K562 (cell line): ENCODE measurements around the gene HES4. TPM values are rescaled to one million over a fixed set of nuclear protein-coding genes. Genes with fewer than 3 reads are reported as not detected.

ENCODE experiments used
- CREM ChIP-seq: IDR thresholded peaks from 2 replicates; pipeline ENCODE4 v1.6.1; 2014; ENCODE audit warnings: antibody characterized with exemption, low read depth
- ESRRA ChIP-seq: fragments of 450-650 bp; IDR thresholded peaks from 2 replicates; pipeline ENCODE4 v1.6.1; 2014; ENCODE audit warnings: low read depth, mild to moderate bottlenecking, moderate library complexity, borderline replicate concordance
- FOSL1 ChIP-seq: fragments of 200-800 bp; sonication (Bioruptor generic); conservative IDR thresholded peaks from 2 replicates; pipeline ENCODE4 v1.6.1; 2016; ENCODE audit warnings: missing genetic modification characterization, missing compliant biosample characterization
- FOXM1 ChIP-seq, 2 experiments: fragments of 450-650 bp in 1 of 2; sonication (generic) in 1 of 2; formaldehyde crosslinking in 1 of 2; IDR thresholded peaks; 2 replicates each; pipeline versions ENCODE4 v1.6.1 to v1.9.0; 2017 to 2022; ENCODE audit warnings: low read depth in 2 of 2, mild to moderate bottlenecking in 2 of 2, missing genetic modification reagents in 1 of 2, moderate library complexity in 1 of 2
- NRF1 ChIP-seq, 2 experiments: fragments of 450-650 bp; IDR thresholded peaks in 1 of 2; conservative IDR thresholded peaks in 1 of 2; 2 replicates each; pipeline ENCODE4 v1.6.1; 2014; ENCODE audit warnings: mild to moderate bottlenecking in 2 of 2
- RAD21 ChIP-seq, 2 experiments: fragments of 250-450 bp in 1 of 2; fragments of 450-650 bp in 1 of 2; sonication (Bioruptor Pico) in 1 of 2; formaldehyde crosslinking in 1 of 2; IDR thresholded peaks in 1 of 2; conservative IDR thresholded peaks in 1 of 2; 2 replicates each; pipeline versions ENCODE4 v1.4.0 to v1.8.0; 2020 to 2022; ENCODE audit warnings: mild to moderate bottlenecking in 2 of 2, moderate library complexity in 1 of 2
- RB1 ChIP-seq: fragments of 450-650 bp; IDR thresholded peaks from 2 replicates; pipeline ENCODE4 v1.6.1; 2017; ENCODE audit warnings: low read depth, mild to moderate bottlenecking
- SMC3 ChIP-seq: conservative IDR thresholded peaks from 2 replicates; pipeline ENCODE4 v1.6.1; 2011; ENCODE audit warnings: low read depth, low read length, improper control_type of control experiment; ENCODE audit not compliant: insufficient read depth
- ZNF282 ChIP-seq: sonication (generic); formaldehyde crosslinking; IDR thresholded peaks from 2 replicates; pipeline ENCODE4 v1.8.1; 2023; ENCODE audit warnings: missing genetic modification reagents
- ZNF586 ChIP-seq: fragments of 450-650 bp; formaldehyde crosslinking; conservative IDR thresholded peaks from 2 replicates; pipeline ENCODE4 v1.4.0; 2020; ENCODE audit warnings: mild to moderate bottlenecking, moderate library complexity
- ZNF699 ChIP-seq: fragments of 250-450 bp; sonication (Bioruptor Pico); IDR thresholded peaks from 2 replicates; pipeline ENCODE4 v1.8.0; 2021; ENCODE audit warnings: mild to moderate bottlenecking, moderate library complexity; ENCODE audit not compliant: insufficient replicate concordance
- polyA plus RNA-seq, 8 experiments: library from polyadenylated mRNA; depleted of rRNA in 4 of 8; stranded (reverse) in 5 of 8; unstranded in 3 of 8; fragments of >200 nt; fragmentation: Nextera tagmentation in 2 of 8; fragmentation: Illumina TruSeq in 1 of 8; extraction: Ambion mirVana in 2 of 8; extraction: Trizol in 1 of 8; gene quantifications; 2 replicates each; pipeline versions ENCODE4 v1.2.1 to v1.2.3, GENCODE V29; 2011 to 2014; ENCODE audit warnings: inconsistent platforms in 1 of 8, missing spikeins in 1 of 8
- total RNA-seq, 7 experiments: library from RNA; depleted of rRNA in 6 of 7; stranded (reverse); fragments of >200 nt in 6 of 7; fragmentation: Illumina TruSeq in 2 of 7; extraction: Trizol in 2 of 7; gene quantifications; 2 replicates each; pipeline versions ENCODE4 v1.2.1 to v1.2.3, GENCODE V29; 2011 to 2021; ENCODE audit warnings: low replicate concordance in 1 of 7
- TF ChIP-seq, protein P1 (sequence below): fragments of 250-450 bp; sonication (Bioruptor Pico); IDR thresholded peaks from 2 replicates; pipeline ENCODE4 v1.4.0; 2020; ENCODE audit warnings: mild to moderate bottlenecking, moderate library complexity
- TF ChIP-seq, protein P2 (sequence below), 3 experiments: IDR thresholded peaks in 2 of 3; conservative IDR thresholded peaks in 1 of 3; 2 replicates each; pipeline ENCODE4 v1.5.1; 2011 to 2012; ENCODE audit warnings: low read length in 3 of 3, mild to moderate bottlenecking in 3 of 3, control low read depth in 2 of 3, improper control_type of control experiment in 1 of 3, inconsistent platforms in 1 of 3, low read depth in 1 of 3, mixed read lengths in 1 of 3, moderate library complexity in 1 of 3; ENCODE audit not compliant: insufficient read depth in 2 of 3
- TF ChIP-seq, protein P3 (sequence below): fragments of 450-650 bp; formaldehyde crosslinking; IDR thresholded peaks from 2 replicates; pipeline ENCODE4 v1.4.0; 2022; ENCODE audit warnings: missing genetic modification characterization
- TF ChIP-seq, protein P4 (sequence below): fragments of 450-650 bp; conservative IDR thresholded peaks from 2 replicates; pipeline ENCODE4 v1.6.1; 2016; ENCODE audit warnings: missing genetic modification characterization, low read depth, mild to moderate bottlenecking, missing compliant biosample characterization, moderate library complexity
- TF ChIP-seq, protein P5 (sequence below): fragments of 450-650 bp; formaldehyde crosslinking; IDR thresholded peaks from 2 replicates; pipeline ENCODE4 v1.4.0; 2020; ENCODE audit warnings: mild to moderate bottlenecking, moderate library complexity

Gene HES4
- total and polyA plus RNA-seq, 9 of the 15 experiments (the other 6 are each of a cell fraction or from before 2014, with no cell fraction given): 0.21 to 43.7 (median 5.3) TPM; not detected in 2

DNA sequence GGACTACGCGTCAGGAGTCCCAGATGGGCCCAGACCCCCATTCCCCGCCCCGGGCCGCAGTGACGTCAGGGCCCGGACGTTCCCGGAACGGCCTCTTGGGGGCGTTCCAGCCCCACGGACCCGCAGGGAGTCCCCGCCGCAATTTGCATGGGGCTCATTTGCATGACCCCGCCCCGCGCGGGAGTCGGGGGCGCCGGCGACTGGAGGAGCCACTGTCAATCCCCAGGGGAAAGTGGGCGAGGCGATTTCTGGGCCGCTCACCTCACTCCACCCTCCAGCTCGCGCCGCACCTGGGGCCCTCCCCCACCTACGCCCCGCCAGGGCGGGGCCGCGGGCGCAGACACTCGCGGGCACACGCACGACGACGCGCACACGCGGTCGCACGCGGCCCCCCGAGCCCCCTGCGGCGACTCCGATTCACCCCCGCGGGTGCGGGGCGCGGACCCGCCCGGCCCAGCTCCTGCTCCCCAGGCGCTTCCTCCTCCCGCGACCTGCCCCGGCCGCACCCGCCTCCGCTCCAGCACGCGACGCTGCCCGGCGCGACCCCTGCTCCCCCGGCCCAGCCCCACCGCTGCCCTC is 33.2 kb upstream of the HES4 start (continued):
- TF ChIP-seq, protein P1, sequence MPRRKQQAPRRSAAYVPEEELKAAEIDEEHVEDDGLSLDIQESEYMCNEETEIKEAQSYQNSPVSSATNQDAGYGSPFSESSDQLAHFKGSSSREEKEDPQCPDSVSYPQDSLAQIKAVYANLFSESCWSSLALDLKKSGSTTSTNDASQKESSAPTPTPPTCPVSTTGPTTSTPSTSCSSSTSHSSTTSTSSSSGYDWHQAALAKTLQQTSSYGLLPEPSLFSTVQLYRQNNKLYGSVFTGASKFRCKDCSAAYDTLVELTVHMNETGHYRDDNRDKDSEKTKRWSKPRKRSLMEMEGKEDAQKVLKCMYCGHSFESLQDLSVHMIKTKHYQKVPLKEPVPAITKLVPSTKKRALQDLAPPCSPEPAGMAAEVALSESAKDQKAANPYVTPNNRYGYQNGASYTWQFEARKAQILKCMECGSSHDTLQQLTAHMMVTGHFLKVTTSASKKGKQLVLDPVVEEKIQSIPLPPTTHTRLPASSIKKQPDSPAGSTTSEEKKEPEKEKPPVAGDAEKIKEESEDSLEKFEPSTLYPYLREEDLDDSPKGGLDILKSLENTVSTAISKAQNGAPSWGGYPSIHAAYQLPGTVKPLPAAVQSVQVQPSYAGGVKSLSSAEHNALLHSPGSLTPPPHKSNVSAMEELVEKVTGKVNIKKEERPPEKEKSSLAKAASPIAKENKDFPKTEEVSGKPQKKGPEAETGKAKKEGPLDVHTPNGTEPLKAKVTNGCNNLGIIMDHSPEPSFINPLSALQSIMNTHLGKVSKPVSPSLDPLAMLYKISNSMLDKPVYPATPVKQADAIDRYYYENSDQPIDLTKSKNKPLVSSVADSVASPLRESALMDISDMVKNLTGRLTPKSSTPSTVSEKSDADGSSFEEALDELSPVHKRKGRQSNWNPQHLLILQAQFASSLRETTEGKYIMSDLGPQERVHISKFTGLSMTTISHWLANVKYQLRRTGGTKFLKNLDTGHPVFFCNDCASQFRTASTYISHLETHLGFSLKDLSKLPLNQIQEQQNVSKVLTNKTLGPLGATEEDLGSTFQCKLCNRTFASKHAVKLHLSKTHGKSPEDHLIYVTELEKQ (CRISPR knock-in tag): no peak
- TF ChIP-seq NRF1 (conservative IDR thresholded peaks at IDR 0.05 in 1 of 2, IDR thresholded peaks at IDR 0.05 in 1 of 2): peak; percentile 64 to 71; a peak in 3 of 4 replicates
- peak; percentile 83 for TF ChIP-seq RAD21 (CRISPR knock-in tag; conservative IDR thresholded peaks at IDR 0.05 in 1 of 2, IDR thresholded peaks at IDR 0.05 in 1 of 2)
- TF ChIP-seq FOXM1 (IDR thresholded peaks at IDR 0.05; ENCODE audit: low read depth): no peak
- no peak for TF ChIP-seq FOXM1 (CRISPR knock-in tag; IDR thresholded peaks at IDR 0.05; ENCODE audit: low read depth)
- TF ChIP-seq CREM: peak; percentile 95
- no peak for TF ChIP-seq ZNF586 (CRISPR knock-in tag)
- TF ChIP-seq ZNF699 (CRISPR knock-in tag): no peak
- TF ChIP-seq FOSL1: no peak
- peak; percentile 64 for TF ChIP-seq SMC3
- TF ChIP-seq ZNF282 (CRISPR knock-in tag): 0 out of 2 replicates have a peak, but pooled peaks have one; percentile 30
- TF ChIP-seq, protein P2, sequence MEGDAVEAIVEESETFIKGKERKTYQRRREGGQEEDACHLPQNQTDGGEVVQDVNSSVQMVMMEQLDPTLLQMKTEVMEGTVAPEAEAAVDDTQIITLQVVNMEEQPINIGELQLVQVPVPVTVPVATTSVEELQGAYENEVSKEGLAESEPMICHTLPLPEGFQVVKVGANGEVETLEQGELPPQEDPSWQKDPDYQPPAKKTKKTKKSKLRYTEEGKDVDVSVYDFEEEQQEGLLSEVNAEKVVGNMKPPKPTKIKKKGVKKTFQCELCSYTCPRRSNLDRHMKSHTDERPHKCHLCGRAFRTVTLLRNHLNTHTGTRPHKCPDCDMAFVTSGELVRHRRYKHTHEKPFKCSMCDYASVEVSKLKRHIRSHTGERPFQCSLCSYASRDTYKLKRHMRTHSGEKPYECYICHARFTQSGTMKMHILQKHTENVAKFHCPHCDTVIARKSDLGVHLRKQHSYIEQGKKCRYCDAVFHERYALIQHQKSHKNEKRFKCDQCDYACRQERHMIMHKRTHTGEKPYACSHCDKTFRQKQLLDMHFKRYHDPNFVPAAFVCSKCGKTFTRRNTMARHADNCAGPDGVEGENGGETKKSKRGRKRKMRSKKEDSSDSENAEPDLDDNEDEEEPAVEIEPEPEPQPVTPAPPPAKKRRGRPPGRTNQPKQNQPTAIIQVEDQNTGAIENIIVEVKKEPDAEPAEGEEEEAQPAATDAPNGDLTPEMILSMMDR (IDR thresholded peaks at IDR 0.05 in 2 of 3, conservative IDR thresholded peaks at IDR 0.05 in 1 of 3; ENCODE audit: insufficient read depth in 2 of 3, low read depth in 1 of 3, low read length in 3 of 3): peak; percentile 85 to 93 (median 89)
- TF ChIP-seq, protein P3, sequence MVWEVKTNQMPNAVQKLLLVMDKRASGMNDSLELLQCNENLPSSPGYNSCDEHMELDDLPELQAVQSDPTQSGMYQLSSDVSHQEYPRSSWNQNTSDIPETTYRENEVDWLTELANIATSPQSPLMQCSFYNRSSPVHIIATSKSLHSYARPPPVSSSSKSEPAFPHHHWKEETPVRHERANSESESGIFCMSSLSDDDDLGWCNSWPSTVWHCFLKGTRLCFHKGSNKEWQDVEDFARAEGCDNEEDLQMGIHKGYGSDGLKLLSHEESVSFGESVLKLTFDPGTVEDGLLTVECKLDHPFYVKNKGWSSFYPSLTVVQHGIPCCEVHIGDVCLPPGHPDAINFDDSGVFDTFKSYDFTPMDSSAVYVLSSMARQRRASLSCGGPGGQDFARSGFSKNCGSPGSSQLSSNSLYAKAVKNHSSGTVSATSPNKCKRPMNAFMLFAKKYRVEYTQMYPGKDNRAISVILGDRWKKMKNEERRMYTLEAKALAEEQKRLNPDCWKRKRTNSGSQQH (CRISPR knock-in tag): no peak
- TF ChIP-seq, protein P4, sequence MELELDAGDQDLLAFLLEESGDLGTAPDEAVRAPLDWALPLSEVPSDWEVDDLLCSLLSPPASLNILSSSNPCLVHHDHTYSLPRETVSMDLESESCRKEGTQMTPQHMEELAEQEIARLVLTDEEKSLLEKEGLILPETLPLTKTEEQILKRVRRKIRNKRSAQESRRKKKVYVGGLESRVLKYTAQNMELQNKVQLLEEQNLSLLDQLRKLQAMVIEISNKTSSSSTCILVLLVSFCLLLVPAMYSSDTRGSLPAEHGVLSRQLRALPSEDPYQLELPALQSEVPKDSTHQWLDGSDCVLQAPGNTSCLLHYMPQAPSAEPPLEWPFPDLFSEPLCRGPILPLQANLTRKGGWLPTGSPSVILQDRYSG: no peak
- TF ChIP-seq, protein P5, sequence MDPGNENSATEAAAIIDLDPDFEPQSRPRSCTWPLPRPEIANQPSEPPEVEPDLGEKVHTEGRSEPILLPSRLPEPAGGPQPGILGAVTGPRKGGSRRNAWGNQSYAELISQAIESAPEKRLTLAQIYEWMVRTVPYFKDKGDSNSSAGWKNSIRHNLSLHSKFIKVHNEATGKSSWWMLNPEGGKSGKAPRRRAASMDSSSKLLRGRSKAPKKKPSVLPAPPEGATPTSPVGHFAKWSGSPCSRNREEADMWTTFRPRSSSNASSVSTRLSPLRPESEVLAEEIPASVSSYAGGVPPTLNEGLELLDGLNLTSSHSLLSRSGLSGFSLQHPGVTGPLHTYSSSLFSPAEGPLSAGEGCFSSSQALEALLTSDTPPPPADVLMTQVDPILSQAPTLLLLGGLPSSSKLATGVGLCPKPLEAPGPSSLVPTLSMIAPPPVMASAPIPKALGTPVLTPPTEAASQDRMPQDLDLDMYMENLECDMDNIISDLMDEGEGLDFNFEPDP (CRISPR knock-in tag): no peak
- peak; percentile 68; the same call in 1 of the 2 replicates for TF ChIP-seq RB1
- 0 out of 2 replicates have a peak, but pooled peaks have one; percentile 28 for TF ChIP-seq ESRRA
